PFSK-1 (cell line): ENCODE measurements around the gene STIM2.

Experiments used
- FOXP2 ChIP-seq: optimal IDR thresholded peaks from 2 replicates; pipeline ENCODE3; 2011; ENCODE audit warnings: borderline replicate concordance, control low read depth, inconsistent platforms; ENCODE audit not compliant: insufficient read depth; ENCODE audit errors: extremely low read length, extremely low read depth
- POLR2AphosphoS5 ChIP-seq: IDR thresholded peaks from 2 replicates; pipeline ENCODE4 v1.6.1; 2012; ENCODE audit warnings: low read depth, mild to moderate bottlenecking, control low read depth, low read length, moderate library complexity
- SIN3A ChIP-seq: IDR thresholded peaks from 2 replicates; pipeline ENCODE4 v1.6.1; 2012; ENCODE audit warnings: mild to moderate bottlenecking, low read length, moderate library complexity, borderline replicate concordance; ENCODE audit not compliant: insufficient read depth
- TAF1 ChIP-seq: IDR thresholded peaks from 2 replicates; pipeline ENCODE4 v1.6.1; 2012; ENCODE audit warnings: low read length, control low read depth, borderline replicate concordance; ENCODE audit not compliant: insufficient read depth
- TF ChIP-seq, protein P1 (sequence below), 2 experiments: IDR thresholded peaks; 2 replicates each; pipeline versions ENCODE4 v1.6.1 to v1.8.0; 2011 to 2012; ENCODE audit warnings: low read depth in 2 of 2, low read length in 2 of 2, control low read depth in 1 of 2, inconsistent platforms in 1 of 2, mild to moderate bottlenecking in 1 of 2, moderate library complexity in 1 of 2; ENCODE audit not compliant: insufficient read depth in 1 of 2

STIM2 gene

DNA sequence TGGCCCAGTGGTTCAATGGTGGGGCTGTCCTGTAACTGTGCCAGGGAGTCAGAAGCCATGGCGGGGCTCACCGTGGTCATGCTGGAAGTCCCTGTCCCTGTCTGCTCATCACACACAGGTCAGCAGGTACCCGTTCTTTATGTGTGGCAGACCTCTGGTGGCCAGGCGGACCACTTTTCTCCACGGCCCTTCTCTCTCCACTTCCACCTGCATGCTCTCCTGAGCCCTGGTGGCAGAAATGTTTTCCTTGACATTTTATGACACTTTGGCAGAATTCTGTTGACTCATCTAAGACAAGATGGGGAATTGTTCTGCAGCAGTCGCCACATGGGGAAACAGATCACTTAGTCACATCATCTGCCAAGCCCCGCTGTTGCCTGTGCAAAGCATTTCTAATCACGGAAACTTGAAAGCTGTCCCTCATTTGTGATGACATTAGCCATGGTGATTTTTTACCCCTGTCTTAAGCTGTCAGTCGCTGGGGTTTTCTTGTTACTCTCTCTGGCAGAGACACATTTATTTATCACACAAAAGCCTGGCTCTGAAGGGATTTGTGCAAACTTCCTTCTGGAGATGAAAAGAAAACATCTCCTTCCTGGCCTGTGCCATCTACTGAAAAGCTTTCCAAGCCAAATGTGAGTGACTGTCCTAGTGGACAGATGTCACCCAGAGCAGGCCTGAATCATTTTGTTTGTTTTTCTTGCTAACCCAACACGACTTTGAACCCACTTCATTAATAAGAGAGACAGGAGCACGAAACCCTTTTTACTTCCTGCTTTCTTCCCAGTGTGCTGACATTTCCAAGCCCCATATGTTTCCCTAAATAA lies 38.8 kb upstream of the STIM2 start:
- TF ChIP-seq SIN3A (peak; percentile 44; the same call in 1 of the 2 replicates), FOXP2 (no peak)

DNA sequence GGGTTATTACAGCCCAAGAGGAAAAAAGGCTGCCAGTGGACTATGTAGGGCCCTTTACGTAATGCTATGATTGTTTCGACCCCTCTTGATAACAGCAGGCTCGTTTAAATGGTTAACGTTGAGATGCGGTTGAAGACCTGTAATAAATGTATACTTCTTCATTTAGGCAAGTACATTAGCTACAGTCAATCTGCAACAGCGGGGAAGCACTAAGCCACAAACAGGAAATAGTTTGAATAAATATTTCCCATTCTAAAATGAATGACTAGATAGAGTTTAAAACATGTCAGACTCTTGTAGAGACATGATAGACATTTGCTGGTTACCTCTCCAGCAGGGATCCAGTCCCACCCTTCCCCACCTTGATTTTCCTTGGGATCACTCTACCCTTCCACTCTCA lies 38.1 kb upstream of the STIM2 start:
- TF ChIP-seq FOXP2, result no peak
- TF ChIP-seq, protein P1, sequence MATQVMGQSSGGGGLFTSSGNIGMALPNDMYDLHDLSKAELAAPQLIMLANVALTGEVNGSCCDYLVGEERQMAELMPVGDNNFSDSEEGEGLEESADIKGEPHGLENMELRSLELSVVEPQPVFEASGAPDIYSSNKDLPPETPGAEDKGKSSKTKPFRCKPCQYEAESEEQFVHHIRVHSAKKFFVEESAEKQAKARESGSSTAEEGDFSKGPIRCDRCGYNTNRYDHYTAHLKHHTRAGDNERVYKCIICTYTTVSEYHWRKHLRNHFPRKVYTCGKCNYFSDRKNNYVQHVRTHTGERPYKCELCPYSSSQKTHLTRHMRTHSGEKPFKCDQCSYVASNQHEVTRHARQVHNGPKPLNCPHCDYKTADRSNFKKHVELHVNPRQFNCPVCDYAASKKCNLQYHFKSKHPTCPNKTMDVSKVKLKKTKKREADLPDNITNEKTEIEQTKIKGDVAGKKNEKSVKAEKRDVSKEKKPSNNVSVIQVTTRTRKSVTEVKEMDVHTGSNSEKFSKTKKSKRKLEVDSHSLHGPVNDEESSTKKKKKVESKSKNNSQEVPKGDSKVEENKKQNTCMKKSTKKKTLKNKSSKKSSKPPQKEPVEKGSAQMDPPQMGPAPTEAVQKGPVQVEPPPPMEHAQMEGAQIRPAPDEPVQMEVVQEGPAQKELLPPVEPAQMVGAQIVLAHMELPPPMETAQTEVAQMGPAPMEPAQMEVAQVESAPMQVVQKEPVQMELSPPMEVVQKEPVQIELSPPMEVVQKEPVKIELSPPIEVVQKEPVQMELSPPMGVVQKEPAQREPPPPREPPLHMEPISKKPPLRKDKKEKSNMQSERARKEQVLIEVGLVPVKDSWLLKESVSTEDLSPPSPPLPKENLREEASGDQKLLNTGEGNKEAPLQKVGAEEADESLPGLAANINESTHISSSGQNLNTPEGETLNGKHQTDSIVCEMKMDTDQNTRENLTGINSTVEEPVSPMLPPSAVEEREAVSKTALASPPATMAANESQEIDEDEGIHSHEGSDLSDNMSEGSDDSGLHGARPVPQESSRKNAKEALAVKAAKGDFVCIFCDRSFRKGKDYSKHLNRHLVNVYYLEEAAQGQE (IDR thresholded peaks at IDR 0.05; ENCODE audit: insufficient read depth in 1 of 2, low read depth in 2 of 2, low read length in 2 of 2), result no peak
- no peak for TF ChIP-seq SIN3A
- no peak for TF ChIP-seq POLR2AphosphoS5
- no peak for TF ChIP-seq TAF1

DNA sequence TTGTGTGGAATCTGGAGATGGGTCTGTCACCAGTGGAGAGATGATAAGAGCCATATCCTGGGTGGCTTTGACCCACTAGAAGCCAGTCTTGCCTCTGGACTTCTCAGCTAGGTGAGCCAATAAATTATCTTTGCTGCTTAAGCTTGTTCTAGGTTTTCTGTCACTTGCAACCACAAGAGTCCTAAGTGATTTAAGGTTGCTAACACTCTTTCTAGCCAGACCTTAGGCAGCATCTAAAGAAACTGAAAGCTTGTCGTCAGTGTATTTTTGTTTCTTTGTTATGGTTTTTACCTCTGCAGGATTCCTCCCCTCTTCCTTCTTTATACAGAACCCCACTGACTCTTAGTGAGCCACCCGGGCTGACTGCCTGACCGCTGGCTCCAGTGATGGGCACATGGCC lies 37.1 kb upstream of the STIM2 start:
- no peak for TF ChIP-seq POLR2AphosphoS5
- TF ChIP-seq TAF1, result no peak
- TF ChIP-seq FOXP2, result no peak
- TF ChIP-seq SIN3A, result no peak
- TF ChIP-seq, protein P1 (IDR thresholded peaks at IDR 0.05; ENCODE audit: insufficient read depth in 1 of 2, low read depth in 2 of 2, low read length in 2 of 2), result no peak

DNA sequence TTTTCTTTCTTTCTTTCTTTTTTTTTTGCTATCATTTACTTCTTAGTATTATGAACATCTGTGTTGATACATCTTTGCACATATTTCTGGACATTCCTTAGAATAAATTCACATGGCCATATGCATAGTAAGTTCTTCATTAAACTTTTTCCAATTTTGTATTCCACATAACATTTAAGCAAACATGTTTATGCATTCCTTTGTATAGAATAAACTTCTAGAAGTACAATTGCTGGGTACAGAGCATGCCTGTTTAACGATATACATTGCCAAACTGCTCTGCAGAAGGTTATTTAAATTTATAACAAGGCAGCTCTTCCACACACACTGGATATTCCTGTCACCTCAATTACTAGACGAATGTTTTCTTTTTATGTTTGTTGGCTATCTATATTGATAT lies 36.0 kb upstream of the STIM2 start:
- TF ChIP-seq FOXP2, result no peak
- TF ChIP-seq SIN3A, result no peak
- no peak for TF ChIP-seq POLR2AphosphoS5
- TF ChIP-seq, protein P1 (IDR thresholded peaks at IDR 0.05; ENCODE audit: insufficient read depth in 1 of 2, low read depth in 2 of 2, low read length in 2 of 2), result no peak
- TF ChIP-seq TAF1, result no peak

DNA sequence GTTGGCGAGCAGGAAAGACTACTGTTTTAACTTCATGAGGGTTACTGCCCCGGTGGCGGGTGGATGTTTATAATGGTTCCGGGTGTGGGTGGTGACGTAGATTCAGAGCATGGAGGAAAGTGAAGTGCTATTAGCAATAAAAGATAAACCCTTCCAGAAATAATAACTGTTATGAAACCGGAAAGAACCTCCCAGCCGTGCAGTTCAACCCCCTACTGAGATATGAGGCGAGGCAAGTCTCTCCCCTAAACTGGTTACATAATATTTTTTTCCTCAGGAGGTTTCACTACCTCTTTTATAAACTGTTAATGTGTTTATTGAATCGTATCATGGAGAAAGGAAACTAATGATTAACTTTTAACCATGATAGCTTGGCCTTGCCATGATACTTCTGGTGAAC lies 33.9 kb upstream of the STIM2 start:
- TF ChIP-seq FOXP2 (no peak), TAF1 (no peak), POLR2AphosphoS5 (no peak), SIN3A (no peak)
- TF ChIP-seq, protein P1 (IDR thresholded peaks at IDR 0.05; ENCODE audit: insufficient read depth in 1 of 2, low read depth in 2 of 2, low read length in 2 of 2), result no peak
